Lower leg skin (tissue), 4 donors: ENCODE results near the gene PFDN2. TPM values are rescaled to one million over a fixed set of nuclear protein-coding genes. Genes with fewer than 3 reads are reported as not detected.

Source experiments
- DNase-seq, 2 donors: peaks; one replicate each; pipeline ENCODE4 v3.0.0-alpha.2; 2019; ENCODE audit warnings: low spot score in 2 of 2
- H3K4me3 ChIP-seq: fragments of 200-600 bp; sonication (generic); 2 replicates; pipeline ENCODE4 v1.5.1; 2017; ENCODE audit warnings: mild to moderate bottlenecking, low read depth; ENCODE audit not compliant: poor library complexity, severe bottlenecking
- CTCF ChIP-seq, 3 donors: fragments of 450-650 bp; IDR thresholded peaks; one replicate each; pipeline ENCODE4 v1.5.1; 2016; ENCODE audit warnings: antibody characterized with exemption in 3 of 3, mild to moderate bottlenecking in 3 of 3, moderate library complexity in 2 of 3
- POLR2A ChIP-seq, 2 donors: fragments of 450-650 bp; IDR thresholded peaks; one replicate each; pipeline ENCODE4 v1.6.1; 2016 to 2017; ENCODE audit warnings: antibody characterized with exemption in 2 of 2, mild to moderate bottlenecking in 1 of 2, moderate library complexity in 1 of 2
- WGBS, 2 donors: methylation state at CpG; one replicate each; pipeline ENCODE4 v1.1.5; 2018; 5-methylcytosine and 5-hydroxymethylcytosine counted together
- intact Hi-C: fragments of 100-400 bp; cut with DNase I; formaldehyde crosslinking; loops from one replicate; pipeline ENCODE4 v1.15.0; 2023; ENCODE audit warnings: low total_unique reads
- total RNA-seq, 4 donors: library from RNA; depleted of rRNA; stranded (reverse); fragments of >200 nt; gene quantifications; one replicate each; pipeline ENCODE4 v1.1.0, GENCODE V29; 2016

The PFDN2 gene
- total RNA-seq, 4 donors from 2014 or later = 19.3 to 24.7 (median 22.4) TPM

- no peak for TF ChIP-seq POLR2A (IDR thresholded peaks at IDR 0.05)
- TF ChIP-seq CTCF (IDR thresholded peaks at IDR 0.05) = no peak
- 75 to 77% methylated on average over 3 of the region's 3 CpGs for WGBS, 2 donors
- no peak overlapping the region for H3K4me3 ChIP-seq
- no peak for DNase-seq
- intact Hi-C loops = loop anchor here (10.0 kb wide), 1 partner anchor 366 kb away; no protein-coding TSS in a partner anchor
Observed at GRCh38 chr1:161090617-161091016, 27.2 kb downstream of the PFDN2 start.

- 90 to 91% methylated on average over 5 of the region's 5 CpGs for WGBS, 2 donors
- H3K4me3 ChIP-seq = no peak overlapping the region
- intact Hi-C loops = loop anchor here (10.0 kb wide), 1 partner anchor 365 kb away; no protein-coding TSS in a partner anchor
- no peak for DNase-seq
- no peak for TF ChIP-seq CTCF (IDR thresholded peaks at IDR 0.05)
- TF ChIP-seq POLR2A (IDR thresholded peaks at IDR 0.05) = no peak
Observed at GRCh38 chr1:161089938-161090337, 27.9 kb downstream of the PFDN2 start.

DNA sequence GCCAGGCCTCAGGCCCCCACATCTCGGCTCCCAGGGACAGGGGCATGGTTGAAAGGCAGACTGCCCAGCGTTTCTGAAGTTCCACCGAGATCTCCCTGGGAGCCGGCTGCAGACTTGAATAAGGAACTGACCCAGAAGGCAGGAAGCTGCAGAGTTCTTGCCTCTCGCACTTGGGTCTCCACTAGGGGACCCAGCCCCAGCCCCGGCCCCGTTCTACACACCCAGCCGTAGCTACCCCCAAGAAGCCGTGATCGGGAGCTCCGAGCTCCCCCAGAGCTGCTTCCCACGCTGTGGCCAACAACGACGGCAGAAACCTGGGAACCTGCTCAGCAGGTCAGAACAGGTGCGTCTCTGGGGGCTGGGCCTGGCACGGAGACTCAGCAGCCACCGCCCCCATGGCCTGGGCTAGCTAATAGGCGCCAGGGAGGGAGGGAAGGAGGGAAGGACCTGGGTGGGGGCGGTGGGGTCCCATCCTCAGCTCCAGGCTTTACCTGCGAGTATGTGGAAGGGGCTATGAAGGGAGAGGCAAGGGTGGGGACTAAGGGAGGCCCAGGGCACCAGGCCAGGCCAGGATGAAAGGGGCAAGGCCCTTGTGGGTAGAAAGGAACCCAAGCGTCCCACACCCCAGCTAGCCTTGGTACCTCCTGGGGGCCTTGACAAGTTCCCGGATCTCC is 28.4 kb downstream of the PFDN2 start, which contains the start of gene NECTIN4:
Gene NECTIN4 (minus strand): TSS at position 308 of the 674 bp plus-strand sequence. CDS start 262 bp downstream, at position 46.
- peak in 1 of 2 donors; percentile 89 for DNase-seq
- intact Hi-C loops = no loop called here
- WGBS, 2 donors = 40 to 50% methylated on average over 15 to 21 of the region's 22 CpGs
- peak within 1 kb of the TSS; percentile 18 for H3K4me3 ChIP-seq
- no peak for TF ChIP-seq POLR2A (IDR thresholded peaks at IDR 0.05)
- no peak for TF ChIP-seq CTCF (IDR thresholded peaks at IDR 0.05)

- peak in 1 of 2 donors; percentile 81 for DNase-seq
- intact Hi-C loops = no loop called here
- TF ChIP-seq CTCF (IDR thresholded peaks at IDR 0.05) = no peak
- no peak for TF ChIP-seq POLR2A (IDR thresholded peaks at IDR 0.05)
- peak overlapping the region; percentile 18 for H3K4me3 ChIP-seq
- WGBS, 2 donors = 51 to 58% methylated on average over 3 of the region's 3 CpGs
Observed at GRCh38 chr1:161088587-161089110, 29.2 kb downstream of the PFDN2 start.

DNA sequence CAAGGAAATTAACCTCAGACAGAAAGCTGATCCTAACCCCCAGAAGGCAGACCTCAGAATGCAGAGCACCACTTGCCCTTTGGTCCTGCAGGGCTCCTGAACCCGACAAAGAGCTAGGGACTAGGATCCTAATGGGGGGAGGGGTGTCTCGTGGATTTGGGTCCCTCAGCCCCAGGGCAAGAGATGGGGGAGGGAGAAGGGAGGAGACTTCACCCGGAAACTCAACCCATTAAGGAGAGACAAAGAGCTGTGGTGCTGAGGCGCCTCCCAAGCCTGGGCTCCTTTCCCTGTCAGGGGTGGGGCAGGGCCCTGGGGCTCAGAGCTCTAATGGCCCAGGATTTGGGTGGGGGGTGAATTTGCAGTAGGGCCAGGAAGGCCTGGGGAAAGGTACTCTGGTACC is 31.4 kb downstream of the PFDN2 start:
- 34 to 38% methylated on average over 4 of the region's 4 CpGs for WGBS, 2 donors
- no peak overlapping the region for H3K4me3 ChIP-seq
- no peak for DNase-seq
- intact Hi-C loops = no loop called here
- TF ChIP-seq CTCF (IDR thresholded peaks at IDR 0.05) (no peak), POLR2A (IDR thresholded peaks at IDR 0.05) (no peak)
